GM21360 (cell line): ENCODE results near the gene CLDN9.

ENCODE experiments used
- ATAC-seq: cut with Tn5 transposase; IDR thresholded peaks from one replicate; pipeline ENCODE4 v1.9.1; 2021; ENCODE audit warnings: mild to moderate bottlenecking, moderate library complexity; ENCODE audit not compliant: unreplicated experiment

Gene CLDN9

DNA sequence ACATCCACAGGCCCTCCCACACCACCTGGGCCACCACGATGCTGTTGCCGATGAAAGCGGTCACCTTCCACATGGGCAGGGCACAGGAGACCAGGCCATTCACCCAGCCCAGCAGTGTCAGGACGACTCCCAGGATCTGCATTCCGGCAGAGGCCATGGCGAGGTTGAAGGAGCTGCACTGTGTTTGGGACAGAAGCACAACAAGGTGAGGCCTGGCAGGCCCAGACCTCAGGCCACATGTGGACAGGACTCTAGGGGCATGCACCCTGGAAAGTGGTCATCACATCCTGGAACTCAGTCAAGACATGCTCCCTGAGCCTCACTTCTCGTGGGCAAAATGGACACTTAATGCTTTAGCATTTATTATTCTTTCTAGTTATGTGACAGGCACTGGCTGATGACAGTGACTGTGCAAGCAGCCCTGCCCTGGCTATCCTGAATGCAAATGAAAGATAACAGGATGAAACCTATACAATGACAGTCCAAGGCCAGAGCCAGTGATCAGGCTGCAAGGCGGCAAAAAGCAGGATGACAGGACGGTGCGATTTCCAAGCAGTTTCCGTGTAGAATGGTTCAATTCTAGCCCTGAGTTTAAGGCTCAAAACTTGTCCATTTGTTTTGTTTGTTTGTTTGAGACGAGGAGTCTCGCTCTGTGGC is 3.3 kb downstream of the CLDN9 start:
- no peak for ATAC-seq

DNA sequence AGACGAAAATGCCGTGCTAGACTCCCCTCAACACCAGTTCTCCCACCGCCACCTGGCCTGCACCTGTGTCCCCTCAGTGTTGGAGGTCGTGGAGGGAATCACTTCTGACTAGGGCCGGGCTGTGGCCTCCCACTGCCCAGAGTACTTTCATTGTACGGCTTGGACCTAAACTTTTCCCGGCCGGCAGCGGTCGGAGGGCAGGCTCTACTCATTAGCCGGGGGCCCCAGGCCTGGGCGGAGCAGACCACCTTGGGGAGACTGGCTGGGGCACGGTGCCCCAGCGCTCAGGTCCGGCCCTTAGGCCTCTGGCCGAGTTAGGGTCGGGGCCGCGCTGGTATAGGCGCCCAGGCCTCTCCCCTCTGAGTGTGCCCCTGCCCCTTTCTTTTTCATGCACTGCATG is 4.6 kb downstream of the CLDN9 start:
- no peak for ATAC-seq

- no peak for ATAC-seq
These were observed 5.2 kb downstream of the CLDN9 start, which contains the start of gene CLDN6 for GRCh38 chr16:3017794-3018506. TSS of gene CLDN6 (minus strand) at chr16:3018183. CDS start at chr16:3016021, 2,162 bp downstream.

GRCh38 chr16:3019594-3020246 is 7.0 kb downstream of the CLDN9 start:
- ATAC-seq = no peak

GRCh38 chr16:3020247-3020603 is 7.5 kb downstream of the CLDN9 start, which contains the start of gene TNFRSF12A:
TSS of gene TNFRSF12A (plus strand) at chr16:3020368. CDS start at chr16:3020398, 30 bp downstream.
- ATAC-seq = no peak

DNA sequence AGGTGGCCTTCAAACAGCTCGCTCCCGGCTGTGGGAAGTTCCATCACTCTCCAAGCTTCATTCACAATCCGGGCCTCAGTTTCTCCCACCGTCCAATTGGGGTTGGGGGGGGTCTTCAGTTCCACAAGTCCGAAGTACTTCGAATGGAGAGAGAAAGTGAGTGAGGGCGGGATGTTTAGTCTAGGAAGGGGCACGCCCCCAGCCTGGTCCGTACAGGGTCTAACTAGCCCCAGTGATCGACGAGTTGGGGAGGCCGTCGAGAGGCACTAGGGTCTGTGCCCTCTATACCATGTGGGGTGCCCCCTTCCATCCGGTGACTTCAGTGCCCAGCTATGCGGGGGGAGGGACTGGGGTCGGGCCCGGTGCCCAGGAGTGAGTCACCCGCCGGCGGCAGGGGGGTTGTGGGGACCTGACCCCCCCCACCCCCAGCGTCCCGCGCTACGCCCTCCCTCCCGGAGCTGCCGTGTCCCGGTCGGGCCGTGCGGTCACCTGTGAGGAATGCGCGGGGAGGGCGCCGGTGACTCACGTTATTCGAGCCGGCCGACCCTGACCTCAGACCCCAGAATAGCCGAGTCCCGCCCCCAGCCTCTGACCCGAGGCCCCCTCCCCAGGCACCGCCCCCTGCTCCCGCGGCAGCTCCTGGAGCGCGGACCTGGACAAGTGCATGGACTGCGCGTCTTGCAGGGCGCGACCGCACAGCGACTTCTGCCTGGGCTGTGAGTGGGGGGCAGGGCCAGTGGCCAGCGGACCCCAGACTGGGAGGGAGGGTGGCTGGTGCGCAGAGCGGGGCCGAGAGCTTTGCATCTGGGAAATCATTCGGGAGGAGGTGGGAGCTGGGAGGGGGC is 8.1 kb downstream of the CLDN9 start:
- no peak for ATAC-seq

DNA sequence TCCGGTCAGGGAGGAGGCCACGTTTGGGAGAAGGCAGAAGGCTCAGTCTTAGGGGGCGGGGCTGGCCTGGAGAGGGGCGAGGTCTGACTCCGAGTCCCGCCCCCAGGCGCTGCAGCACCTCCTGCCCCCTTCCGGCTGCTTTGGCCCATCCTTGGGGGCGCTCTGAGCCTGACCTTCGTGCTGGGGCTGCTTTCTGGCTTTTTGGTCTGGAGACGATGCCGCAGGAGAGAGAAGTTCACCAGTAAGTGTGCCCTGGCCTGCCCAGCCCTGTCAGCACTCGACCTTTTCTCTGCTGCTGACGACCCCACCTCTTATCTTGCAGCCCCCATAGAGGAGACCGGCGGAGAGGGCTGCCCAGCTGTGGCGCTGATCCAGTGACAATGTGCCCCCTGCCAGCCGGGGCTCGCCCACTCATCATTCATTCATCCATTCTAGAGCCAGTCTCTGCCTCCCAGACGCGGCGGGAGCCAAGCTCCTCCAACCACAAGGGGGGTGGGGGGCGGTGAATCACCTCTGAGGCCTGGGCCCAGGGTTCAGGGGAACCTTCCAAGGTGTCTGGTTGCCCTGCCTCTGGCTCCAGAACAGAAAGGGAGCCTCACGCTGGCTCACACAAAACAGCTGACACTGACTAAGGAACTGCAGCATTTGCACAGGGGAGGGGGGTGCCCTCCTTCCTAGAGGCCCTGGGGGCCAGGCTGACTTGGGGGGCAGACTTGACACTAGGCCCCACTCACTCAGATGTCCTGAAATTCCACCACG is 8.9 kb downstream of the CLDN9 start:
- ATAC-seq = no peak

GRCh38 chr16:3022208-3022683 is 9.5 kb downstream of the CLDN9 start:
- no peak for ATAC-seq

DNA sequence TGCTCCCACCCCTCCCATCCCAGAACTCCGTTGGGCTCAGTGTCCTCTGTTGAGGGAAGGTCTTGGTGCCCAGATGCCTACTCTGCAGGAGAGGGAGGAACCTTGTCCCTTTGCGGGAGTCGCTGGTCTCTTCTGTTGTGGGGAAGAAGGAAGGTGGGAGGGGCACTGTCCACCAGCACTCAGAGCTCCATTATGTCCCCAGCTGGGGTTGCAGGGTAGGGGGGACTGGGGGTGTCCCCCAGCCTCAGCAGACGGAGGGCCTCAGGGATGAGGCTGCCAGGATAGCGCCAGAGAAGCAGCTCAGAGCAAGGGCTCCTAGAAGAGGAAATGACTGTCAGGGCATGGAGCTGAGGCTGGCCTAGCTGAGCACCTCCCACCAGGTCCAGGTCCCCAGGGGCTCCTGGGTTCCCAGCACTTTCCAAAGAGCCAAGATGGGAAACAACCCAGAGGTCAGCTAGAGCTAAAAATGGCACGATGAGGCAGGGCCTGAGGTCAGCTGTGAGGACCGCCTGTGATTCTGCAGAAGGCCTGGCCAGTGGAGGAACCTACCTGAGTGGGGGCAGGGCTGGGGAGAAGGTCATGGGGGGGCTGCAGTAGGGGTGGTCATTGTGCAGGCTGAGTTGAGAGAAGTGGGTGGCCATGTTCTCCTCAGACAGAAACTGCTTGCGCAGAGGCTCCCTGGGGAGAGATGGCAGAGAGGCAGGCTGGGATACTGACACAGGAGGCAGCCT is 10.1 kb downstream of the CLDN9 start:
- ATAC-seq = no peak

DNA sequence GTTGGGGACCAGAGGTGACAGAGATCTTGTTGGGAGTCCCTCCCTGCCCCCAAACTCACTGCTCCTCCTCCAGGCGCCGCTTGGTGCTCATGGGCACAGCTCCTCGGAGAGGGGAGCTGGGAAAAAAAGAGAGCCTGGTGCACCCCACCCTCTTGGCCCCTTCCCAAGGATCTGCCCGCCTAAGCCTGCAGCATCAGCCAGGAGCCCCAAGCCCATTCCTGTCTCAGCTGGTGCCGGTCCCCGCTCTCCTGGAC is 10.6 kb downstream of the CLDN9 start:
- ATAC-seq = no peak

GRCh38 chr16:3023669-3024478 is 11.2 kb downstream of the CLDN9 start, which contains the start of the genes HCFC1R1 and THOC6:
TSS of gene HCFC1R1 (minus strand) at chr16:3023942. CDS start at chr16:3023941, 1 bp downstream.
TSS of gene THOC6 (plus strand) at chr16:3024035. CDS start at chr16:3024327, 292 bp downstream.
- ATAC-seq = peak; percentile 56

GRCh38 chr16:3025032-3026002 is 12.6 kb downstream of the CLDN9 start:
- ATAC-seq = no peak

- no peak for ATAC-seq
These were observed 13.3 kb downstream of the CLDN9 start for GRCh38 chr16:3026003-3026378.

DNA sequence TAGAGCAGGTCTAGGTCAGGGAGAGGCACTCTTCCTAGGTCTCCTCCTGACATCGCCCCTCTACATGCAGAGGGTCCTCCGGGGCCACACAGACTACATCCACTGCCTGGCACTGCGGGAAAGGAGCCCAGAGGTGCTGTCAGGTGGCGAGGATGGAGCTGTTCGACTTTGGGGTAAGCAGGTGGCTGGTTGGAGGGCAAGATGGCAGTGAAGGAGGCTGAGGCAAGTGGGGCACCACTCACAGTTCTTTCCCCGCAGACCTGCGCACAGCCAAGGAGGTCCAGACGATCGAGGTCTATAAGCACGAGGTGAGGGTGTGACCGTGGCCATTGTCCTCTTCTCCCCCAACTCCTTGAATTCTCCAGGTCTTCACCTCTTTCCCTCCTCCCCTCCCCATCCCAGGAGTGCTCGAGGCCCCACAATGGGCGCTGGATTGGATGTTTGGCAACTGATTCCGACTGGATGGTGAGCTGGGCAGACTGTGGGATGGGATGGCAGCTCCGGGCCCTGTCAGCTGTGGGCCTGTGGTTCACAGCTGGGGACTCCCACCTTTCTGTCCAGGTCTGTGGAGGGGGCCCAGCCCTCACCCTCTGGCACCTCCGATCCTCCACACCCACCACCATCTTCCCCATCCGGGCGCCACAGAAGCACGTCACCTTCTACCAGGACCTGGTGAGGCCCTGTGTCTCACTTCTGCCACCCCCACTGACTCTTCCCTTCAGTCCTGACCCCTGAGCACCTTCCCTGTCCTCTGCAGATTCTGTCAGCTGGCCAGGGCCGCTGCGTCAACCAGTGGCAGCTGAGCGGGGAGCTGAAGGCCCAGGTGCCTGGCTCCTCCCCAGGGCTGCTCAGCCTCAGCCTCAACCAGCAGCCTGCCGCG is 14.1 kb downstream of the CLDN9 start:
- no peak for ATAC-seq

DNA sequence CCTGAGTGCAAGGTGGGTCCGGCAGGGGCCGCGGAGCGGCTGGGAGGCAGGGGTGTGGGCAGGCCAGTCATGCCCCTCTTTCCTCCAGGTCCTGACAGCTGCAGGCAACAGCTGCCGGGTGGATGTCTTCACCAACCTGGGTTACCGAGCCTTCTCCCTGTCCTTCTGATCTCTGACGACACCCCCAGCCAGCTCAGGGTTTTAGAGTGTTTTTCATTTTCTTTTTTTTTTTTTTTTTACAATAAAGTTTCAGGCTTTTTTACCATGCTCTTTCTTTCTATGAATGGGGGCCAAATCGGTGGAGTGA is 14.7 kb downstream of the CLDN9 start:
- ATAC-seq = no peak

DNA sequence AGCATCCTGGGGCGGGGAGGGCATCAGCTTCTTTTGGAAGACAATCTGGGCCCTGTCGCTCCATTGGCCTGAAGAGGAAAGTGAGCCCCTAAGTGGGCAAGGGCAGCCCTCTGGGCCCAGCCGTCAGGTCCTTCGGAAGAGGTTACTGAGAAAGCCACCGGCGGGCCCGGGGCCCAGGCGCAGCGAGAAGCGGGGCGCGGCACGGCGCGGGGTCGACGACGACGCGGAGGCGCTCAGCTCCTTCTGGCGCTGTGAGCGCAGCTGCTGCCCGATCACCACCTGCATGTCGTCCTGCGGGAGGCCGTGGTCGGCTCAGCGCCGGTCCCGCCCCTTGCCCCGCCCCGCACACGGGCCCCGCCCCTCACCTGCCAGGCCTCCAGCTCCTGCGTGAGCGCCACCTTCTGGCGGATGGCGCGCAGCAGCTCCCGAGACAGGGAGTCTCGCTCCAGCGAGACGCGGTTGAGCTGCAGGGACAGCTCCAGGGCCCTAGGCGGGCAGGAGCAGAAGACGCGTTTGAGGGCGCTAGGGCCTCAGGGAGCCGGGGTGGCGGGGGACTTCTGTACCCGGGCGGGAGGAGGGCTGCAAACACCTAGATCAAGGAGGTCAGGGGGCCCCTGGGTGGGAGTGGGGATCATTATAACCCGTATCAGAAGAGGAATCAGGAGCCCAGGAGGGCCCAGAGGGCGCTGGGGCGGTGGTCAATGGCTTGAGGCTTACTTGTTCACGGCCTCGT is 15.4 kb downstream of the CLDN9 start:
- no peak for ATAC-seq
